ENCODE data around the gene BSCL2.

GRCh38 chr11:62725646-62726045, 18.4 kb upstream of the BSCL2 start:
- TF ChIP-seq CTCF (IDR thresholded peaks at IDR 0.05; ENCODE audit: poor library complexity) (no peak), EZH2phosphoT487 (IDR thresholded peaks at IDR 0.05; ENCODE audit: low read depth, severe bottlenecking, unreplicated experiment) (no peak), EZH2 (IDR thresholded peaks at IDR 0.05; ENCODE audit: borderline replicate concordance) (no peak)
